Astrocyte of the hippocampus (primary cell): ENCODE measurements around the gene GPR39.

Experiments
- DNase-seq: peaks from one replicate; pipeline ENCODE4 v3.0.0; 2011; ENCODE audit warnings: low read depth, low spot score

GPR39 gene

DNA sequence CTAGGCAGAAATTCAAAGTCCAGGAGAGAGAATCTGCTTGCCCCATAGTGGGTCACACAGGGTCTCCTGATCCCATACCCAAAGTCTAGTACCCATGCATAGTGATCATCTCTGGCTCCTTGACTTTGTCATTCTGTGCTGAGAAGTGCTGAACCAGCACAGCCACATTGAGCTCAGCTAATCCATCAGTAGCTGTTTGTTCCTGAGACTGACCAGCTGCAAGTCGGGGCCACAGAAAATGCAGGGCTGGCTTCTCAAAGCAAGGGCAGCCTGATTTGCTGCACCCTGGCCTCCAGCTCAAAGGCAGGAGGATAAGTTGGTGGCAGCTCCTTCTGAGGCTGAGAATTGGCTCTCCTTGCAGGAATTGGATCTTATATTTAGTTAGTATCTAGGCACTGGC is 181.2 kb downstream of the GPR39 start:
- DNase-seq: no peak

- DNase-seq: no peak
Observed at GRCh38 chr2:132598536-132598935, 181.9 kb downstream of the GPR39 start.

DNA sequence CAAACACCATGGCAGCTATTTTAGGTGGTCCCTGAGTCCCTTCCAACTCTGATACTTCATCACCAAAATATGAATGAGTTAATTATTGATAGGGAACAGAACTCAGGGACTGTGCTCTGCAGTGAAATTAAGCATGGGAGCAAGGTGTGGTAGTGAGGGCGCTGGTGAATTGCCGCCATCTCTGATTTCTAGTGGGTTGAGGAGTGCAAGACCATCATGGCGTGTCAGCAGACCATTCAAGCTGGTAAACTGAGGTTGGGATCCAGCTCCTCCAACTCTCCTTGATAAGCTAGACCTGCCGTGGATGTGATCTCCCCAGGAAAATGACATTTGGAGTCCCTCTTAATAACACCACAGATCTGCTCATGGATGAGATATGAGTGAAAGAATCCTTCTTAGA is 183.0 kb downstream of the GPR39 start:
- no peak for DNase-seq

DNA sequence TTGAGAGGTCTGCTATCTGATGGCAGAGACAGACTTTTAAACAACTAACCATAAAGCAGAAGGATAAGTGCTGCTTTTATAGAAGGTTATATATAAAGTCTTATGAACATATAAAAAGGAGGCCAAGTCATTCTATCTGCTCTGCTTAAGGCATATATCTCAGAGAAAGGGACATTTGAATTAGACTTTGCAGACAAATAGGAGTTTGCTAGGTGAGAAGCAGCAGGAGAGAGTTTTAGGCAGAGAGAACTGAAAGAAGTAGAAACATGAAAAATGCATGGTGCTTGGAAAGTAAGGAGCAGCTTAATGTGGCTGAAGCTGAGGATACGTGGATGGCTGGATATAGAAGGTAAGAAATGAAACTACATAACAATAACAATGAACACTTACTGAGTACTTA is 188.0 kb downstream of the GPR39 start:
- DNase-seq: no peak

DNA sequence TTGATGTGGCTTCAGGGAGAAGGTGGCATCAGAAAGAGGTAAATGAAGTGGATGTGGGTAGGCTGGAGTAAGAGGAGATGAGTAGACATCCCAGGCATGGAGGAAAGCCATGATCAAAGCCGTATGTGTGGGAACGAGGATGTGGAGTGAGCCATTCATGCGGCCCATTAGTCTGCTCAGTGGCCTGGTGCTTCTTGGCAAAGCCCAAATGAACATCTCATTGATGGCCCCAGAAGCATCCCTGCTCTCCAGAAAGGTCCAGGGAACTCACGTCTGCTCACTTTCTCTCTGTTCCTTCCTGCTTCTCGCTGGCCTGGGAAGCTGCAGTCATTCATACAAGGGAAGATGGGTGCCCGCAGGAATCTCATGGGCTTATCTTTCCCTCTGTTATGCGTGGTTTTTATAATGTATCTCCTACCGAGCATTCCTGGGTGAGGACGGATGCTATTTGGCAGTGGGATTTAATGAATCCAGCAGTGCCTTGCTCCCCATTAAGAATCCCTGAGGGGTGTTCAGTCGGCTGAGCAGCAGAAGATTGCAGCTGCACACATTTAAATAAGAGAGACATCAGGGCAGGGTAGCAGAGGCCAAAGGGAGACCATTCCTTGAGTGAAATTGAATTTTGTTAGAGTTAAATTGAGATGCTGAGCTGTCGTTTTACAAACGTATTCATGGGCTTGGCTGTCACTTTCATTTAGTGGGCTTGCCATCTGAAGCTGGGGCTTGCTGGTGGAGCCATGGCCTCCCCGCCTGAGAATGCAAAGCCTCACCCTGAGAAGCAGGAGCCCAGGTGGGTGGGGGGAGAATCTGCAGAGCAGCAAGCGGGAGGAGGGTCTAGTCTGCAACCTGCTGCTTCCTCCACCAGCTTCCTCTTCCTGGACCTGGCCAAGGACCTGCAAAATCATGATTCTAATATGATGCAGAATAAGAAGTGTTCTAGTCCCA is 188.9 kb downstream of the GPR39 start:
- no peak for DNase-seq

DNA sequence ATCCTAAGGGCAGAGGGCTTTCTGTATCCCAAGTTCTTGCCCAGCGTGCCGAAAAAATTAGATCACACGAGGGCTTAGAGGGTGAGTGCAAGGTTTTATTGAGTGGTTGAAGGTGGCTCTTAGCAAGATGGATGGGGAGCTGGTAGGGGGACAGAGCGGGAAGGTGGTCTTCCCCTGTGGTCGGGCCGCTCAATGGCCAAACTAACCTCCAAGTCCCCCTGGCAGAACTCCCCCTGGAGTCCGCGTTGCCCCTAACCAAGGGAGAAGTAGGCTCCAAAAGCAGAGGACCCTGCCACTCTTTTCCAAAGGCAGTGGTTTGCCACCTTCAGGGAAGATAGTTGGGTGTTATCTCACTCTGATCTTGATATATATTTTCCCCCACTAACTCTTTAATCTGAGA is 190.0 kb downstream of the GPR39 start:
- no peak for DNase-seq

DNA sequence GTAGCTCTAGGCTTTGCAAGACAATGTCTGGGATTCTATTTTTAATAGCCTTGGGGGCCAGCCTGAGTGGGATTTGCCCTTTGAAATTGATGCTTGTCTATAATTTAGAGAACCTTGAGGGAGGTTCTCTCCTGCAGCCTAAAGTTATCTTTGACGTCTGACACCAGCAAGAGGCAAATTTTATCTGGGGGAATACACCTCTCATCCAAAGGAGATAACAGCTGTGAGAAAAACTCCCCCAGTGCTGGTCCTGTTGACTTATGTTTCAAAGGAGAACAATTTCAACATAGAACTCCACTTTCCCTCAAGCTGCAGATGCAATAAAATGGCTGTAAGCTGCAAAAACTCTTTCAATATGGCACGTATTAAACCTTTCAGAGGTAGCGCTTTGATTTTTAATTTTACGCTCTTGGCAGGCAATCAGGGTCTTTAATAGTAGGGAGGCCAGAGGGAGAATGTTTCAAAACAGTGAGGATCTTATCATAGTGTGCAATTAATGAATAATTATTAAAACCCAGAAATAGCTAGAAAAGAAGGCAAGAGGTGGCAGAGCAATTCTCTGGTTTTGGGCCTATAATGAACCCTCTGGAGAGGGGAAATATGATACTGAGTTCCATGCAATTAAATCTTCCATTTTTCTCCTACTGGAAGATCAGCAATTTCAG is 191.0 kb downstream of the GPR39 start:
- no peak for DNase-seq

- DNase-seq: no peak
Observed at GRCh38 chr2:132608311-132608710, 191.7 kb downstream of the GPR39 start.

DNA sequence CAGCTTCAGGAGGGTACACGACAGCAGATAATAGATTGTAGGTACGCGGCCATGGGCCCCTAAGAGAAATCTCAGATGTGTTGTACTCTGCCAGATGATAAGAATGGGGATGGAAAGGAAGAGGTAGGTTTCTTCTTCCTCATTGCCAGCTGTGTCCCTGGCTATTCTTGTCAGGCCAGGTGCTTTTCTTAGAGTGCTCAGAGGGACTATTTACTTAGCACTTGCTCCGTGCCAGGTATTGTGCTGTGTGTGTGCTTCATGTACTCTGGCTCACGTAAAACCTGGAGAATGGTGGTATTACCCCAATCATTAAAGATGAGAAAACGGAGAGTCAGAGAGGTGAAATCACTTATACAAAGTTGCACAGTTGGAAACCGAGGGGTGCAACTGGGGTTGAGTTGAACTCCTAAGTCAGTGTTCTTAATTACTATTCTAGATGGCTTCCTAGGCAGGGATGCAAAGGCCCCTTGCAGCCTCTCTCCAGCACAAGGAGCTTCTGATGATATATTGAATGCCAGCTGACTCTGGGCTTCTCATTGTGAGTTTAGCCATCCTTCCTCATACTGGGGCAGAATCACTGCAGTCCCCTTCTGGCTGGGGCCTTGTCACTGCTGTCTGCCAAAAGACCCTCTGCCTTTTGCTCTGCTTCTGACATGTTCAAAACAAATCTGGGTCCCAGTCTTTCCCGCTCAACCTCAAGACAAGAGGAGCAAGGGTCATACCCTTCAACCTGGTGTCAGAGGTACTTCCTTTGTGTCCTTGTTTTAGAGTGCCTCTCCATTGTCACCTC is 192.7 kb downstream of the GPR39 start:
- no peak for DNase-seq

DNA sequence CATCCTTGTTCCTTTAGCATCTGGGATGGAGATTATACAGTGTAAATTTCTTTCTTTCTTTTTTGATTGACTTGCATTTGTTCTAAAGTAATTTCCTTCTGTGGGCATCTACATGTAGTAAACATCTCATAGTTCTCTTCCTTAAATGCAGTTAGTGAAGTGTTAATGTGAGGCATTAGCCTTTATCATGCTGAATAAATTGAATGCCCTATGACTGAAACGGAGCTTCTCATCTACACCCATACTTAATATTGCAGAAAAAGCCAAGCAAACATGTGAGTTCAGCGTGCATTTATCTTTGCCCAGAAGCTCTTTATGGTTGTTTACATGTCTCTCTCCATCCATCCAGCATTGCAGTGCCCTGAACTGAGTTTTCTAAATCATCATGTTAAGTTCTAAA is 195.1 kb downstream of the GPR39 start:
- no peak for DNase-seq

- no peak for DNase-seq
Observed at GRCh38 chr2:132615329-132616085, 198.9 kb downstream of the GPR39 start.

- DNase-seq: no peak
Observed at GRCh38 chr2:132617989-132618388, 201.4 kb downstream of the GPR39 start.

DNA sequence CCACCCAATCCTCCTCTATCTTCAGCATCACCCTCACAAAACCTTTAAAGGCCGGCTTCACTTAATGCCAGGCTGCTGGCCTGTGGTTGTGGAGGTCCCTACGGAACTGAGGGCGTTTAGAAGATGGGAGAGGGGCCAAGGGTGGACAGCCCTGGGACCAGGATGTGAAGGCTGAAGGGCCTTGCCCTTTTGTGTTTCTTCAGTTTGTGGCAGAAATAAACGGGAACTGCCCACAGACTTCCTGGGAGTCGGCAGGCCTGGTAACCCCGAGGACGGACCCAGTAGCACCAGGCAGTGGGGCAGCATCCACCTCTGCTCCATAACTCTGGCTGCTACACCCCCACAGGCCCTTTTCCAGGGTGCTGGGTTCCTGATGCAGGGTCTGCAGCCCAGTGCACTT is 202.1 kb downstream of the GPR39 start:
- no peak for DNase-seq

GRCh38 chr2:132620115-132620514 is 203.5 kb downstream of the GPR39 start:
- DNase-seq: peak; percentile 73

DNA sequence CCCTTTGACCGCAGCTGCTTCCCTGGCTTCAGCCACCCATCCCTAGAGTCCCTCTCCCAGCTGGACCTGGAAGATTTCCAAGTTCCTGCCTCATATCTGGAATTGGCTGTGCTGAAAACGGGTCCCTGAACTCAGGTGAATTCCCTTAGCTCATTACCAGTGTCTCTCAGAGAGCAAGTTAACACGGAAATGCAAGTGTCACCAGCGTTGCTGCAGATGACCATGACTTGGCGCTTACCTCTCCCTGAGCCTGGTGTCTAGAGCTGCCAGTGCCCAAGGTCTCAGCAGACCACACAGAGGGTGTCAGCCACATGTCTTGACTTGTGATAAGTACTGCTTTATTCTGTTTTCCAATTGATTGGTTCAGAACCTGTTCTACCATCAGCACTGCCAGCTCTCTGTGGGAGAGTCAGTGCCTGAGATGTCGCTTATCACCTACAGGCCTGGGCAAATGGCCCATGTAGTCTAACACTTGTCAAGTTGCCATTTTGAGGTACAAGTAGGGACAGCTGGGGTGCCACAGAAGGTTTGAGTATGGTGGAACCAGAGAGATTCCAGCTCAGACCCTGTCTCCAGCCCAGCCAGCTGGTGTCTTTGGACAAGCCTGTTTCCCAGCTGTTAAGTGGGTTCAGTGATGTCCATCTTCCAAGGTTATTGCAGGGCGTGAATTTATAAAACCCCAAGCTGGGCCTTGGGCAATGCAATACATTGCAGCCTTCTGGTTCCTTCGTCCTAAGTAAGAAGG is 204.7 kb downstream of the GPR39 start:
- DNase-seq: no peak

GRCh38 chr2:132623096-132623839 is 206.7 kb downstream of the GPR39 start:
- DNase-seq: peak; percentile 89

GRCh38 chr2:132627536-132627935 is 210.9 kb downstream of the GPR39 start:
- DNase-seq: no peak

DNA sequence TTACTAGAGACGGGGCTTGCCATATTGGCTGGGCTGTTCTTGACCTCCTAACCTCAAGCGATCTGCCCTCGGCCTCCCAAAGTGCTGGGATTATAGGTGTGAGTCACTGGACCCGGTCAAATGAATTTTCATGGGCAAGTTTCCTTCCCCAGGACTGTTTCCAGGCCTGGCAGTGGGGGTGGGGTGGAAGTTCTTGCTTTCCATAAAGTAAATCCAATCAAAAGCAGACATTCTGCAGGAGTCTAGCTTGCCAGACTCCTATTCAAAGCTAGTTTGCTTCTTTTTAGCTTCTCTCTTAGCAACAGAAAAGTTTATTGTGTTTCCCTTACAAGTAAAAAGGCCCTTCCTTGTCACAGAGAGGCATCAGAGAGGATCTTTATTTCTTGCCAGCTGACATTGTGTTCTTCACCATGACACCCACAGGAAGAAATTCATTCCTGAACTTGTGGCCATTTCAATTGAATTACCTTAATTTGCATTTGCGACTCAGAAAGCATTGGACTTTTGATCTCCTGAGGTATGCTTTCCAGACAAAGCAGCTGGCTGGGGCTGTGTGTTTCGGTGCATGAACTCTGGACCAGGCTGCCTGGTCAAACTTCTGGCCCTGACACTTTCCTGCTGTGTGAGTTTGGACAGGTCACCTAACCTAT is 215.5 kb downstream of the GPR39 start:
- peak; percentile 82 for DNase-seq

DNA sequence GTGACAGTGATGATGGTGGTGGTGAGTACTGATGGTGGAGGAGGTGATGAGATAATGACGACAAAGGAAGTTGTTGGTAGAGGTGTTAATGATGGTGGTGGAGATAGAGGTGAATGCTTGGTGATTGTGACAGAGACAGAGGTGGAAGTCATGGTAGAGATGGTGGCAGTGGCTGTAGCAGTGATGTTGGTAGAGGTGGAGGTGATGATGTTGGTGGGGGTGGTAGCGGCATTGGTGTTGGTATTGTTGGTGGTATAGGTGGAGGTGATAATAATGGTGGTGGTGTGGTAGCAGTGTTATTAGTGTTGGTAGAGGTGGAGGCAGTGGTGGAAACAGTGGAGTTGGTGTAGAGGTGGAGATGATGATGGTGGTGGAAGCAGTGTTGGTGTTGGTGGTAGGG is 217.0 kb downstream of the GPR39 start:
- no peak for DNase-seq

GRCh38 chr2:132636346-132636745 is 219.7 kb downstream of the GPR39 start:
- DNase-seq: no peak
